Esophagus muscularis mucosa (tissue), 3 donors: Measurements from ENCODE around the gene CCDC74A.

Experiments used
- CTCF ChIP-seq, 3 experiments: fragments of 200-600 bp in 2 of 3; fragments of 450-650 bp in 1 of 3; sonication (generic) in 2 of 3; IDR thresholded peaks; one replicate each; pipeline ENCODE4 v1.5.1; 2017 to 2019; ENCODE audit warnings: antibody characterized with exemption in 3 of 3, mild to moderate bottlenecking in 2 of 3, moderate library complexity in 1 of 3
- POLR2A ChIP-seq: fragments of 450-650 bp; IDR thresholded peaks from one replicate; pipeline ENCODE4 v1.6.1; 2017; ENCODE audit warnings: antibody characterized with exemption, moderate library complexity, mild to moderate bottlenecking, low read depth

DNA sequence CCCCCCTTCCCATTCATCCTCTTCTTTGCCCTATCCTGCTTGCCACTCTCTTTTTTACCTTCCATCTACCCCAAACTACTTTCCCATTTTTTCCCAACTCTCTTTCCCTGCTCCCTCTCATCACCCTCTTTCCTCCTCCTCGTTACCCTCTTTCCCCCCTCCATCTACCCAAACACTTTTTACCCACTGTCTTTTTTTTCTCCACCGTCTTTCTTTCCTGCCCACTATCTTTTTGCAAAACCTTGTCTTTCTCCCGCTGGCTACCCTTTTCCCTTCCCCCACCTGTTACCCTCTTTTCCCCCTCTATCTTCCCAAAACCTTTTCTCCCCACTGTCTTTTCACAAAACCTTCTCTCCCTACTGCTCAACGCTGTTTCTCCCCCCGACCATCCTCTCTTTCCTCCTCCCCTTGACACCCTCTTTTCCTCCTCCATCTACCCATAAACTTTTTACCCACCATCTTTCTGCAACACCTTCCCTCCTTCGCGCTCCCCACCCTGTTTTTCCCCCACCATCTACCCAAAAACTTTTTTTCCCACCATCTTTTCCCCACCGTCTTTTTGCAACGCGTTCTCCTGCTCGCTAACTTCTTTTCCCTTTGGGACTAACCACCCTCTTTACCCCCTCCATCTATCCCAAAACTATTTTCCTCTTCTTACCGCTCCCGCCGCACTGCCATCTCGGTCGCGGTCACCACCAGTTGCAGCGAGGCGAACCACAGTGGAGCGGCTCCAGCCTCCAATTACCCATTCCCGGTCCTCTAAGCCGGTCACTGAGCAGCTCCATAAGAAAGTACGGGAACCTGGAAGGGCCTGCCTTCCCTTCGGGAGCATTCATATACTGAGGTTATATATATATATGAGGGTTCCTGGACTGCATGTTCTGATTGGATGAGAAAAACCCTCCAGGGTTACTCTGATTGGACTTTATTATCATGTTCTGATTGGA, 15.0 kb downstream of the CCDC74A start:
- TF ChIP-seq CTCF (IDR thresholded peaks at IDR 0.05) (no peak), POLR2A (no peak)
